Tibial nerve (tissue), 4 donors: ENCODE measurements around the gene IFT20. TPM values are rescaled to one million over a fixed set of nuclear protein-coding genes. Genes with fewer than 3 reads are reported as not detected.

Experiments
- DNase-seq, 2 donors: peaks; one replicate each; pipeline ENCODE4 v3.0.0-alpha.2; 2019; ENCODE audit warnings: low spot score in 2 of 2
- H3K27ac ChIP-seq, 4 donors: fragments of 200-600 bp; sonication (generic) in 3 of 4; one replicate each; pipeline ENCODE4 v1.5.1; 2017 to 2019; ENCODE audit warnings: mild to moderate bottlenecking in 1 of 4
- H3K27me3 ChIP-seq, 2 donors: fragments of 200-600 bp; sonication (generic) in 1 of 2; one replicate each; pipeline versions ENCODE4 v1.5.1 to v1.6.0; 2017 to 2019
- H3K36me3 ChIP-seq, 3 donors: fragments of 200-600 bp; sonication (generic); one replicate each; pipeline ENCODE4 v1.5.1; 2018 to 2019
- H3K4me1 ChIP-seq, 4 donors: fragments of 200-600 bp; sonication (generic) in 3 of 4; one replicate each; pipeline ENCODE4 v1.5.1; 2017 to 2019
- H3K4me3 ChIP-seq, 4 donors: fragments of 200-600 bp; sonication (generic) in 3 of 4; one replicate each; pipeline ENCODE4 v1.5.1; 2017 to 2019; ENCODE audit warnings: mild to moderate bottlenecking in 1 of 4, moderate library complexity in 1 of 4
- H3K9me3 ChIP-seq, 4 donors: fragments of 200-600 bp; sonication (generic) in 3 of 4; one replicate each; pipeline ENCODE4 v1.5.1; 2017 to 2019
- EP300 ChIP-seq, 2 donors: sonication (generic); formaldehyde crosslinking; IDR thresholded peaks; one replicate each; pipeline ENCODE4 v1.6.1; 2017; ENCODE audit warnings: antibody characterized with exemption in 2 of 2, mild to moderate bottlenecking in 1 of 2
- POLR2A ChIP-seq, 2 donors: fragments of 450-650 bp; IDR thresholded peaks; one replicate each; pipeline ENCODE4 v1.6.1; 2017; ENCODE audit warnings: antibody characterized with exemption in 2 of 2, mild to moderate bottlenecking in 2 of 2, moderate library complexity in 2 of 2
- WGBS, 2 donors: methylation state at CpG; one replicate each; pipeline ENCODE4 v1.1.5; 2018; 5-methylcytosine and 5-hydroxymethylcytosine counted together
- total RNA-seq, 4 donors: library from RNA; depleted of rRNA; stranded (reverse); fragments of >200 nt; gene quantifications; one replicate each; pipeline ENCODE4 v1.1.0, GENCODE V29; 2016
- TF ChIP-seq, protein P1 (sequence below), 5 experiments: fragments of 200-600 bp in 3 of 5; fragments of 450-650 bp in 2 of 5; sonication (generic) in 3 of 5; IDR thresholded peaks; one replicate each; pipeline ENCODE4 v1.5.1; 2016 to 2019; ENCODE audit warnings: antibody characterized with exemption in 5 of 5, mild to moderate bottlenecking in 3 of 5, moderate library complexity in 2 of 5

Gene IFT20
- total RNA-seq, 4 donors from 2014 or later = 34.8 to 50.3 (median 43.9) TPM

DNA sequence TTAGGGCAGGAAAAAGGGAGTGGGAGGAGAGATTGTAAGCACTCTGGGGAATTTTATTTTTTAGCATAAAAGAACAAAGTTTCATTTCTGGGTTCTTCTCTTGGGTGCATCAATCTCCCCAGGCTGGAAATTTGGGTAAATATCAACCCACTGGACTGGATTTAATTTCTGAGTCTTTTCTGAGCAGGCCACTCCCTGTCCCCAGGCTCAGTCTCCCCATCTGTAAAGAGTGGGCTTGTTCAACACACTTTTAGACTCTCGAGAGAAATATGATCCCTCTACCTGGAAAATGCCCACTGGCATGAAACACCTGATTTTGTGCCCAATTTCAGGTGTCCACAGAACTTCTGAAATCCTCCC is 35.5 kb upstream of the IFT20 start:
- no peaks in the 10 kb centered on the region for H3K27me3 ChIP-seq
- no peak for DNase-seq
- TF ChIP-seq POLR2A (IDR thresholded peaks at IDR 0.05) (no peak), EP300 (IDR thresholded peaks at IDR 0.05) (no peak)
- TF ChIP-seq, protein P1, sequence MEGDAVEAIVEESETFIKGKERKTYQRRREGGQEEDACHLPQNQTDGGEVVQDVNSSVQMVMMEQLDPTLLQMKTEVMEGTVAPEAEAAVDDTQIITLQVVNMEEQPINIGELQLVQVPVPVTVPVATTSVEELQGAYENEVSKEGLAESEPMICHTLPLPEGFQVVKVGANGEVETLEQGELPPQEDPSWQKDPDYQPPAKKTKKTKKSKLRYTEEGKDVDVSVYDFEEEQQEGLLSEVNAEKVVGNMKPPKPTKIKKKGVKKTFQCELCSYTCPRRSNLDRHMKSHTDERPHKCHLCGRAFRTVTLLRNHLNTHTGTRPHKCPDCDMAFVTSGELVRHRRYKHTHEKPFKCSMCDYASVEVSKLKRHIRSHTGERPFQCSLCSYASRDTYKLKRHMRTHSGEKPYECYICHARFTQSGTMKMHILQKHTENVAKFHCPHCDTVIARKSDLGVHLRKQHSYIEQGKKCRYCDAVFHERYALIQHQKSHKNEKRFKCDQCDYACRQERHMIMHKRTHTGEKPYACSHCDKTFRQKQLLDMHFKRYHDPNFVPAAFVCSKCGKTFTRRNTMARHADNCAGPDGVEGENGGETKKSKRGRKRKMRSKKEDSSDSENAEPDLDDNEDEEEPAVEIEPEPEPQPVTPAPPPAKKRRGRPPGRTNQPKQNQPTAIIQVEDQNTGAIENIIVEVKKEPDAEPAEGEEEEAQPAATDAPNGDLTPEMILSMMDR (IDR thresholded peaks at IDR 0.05) = no peak

DNA sequence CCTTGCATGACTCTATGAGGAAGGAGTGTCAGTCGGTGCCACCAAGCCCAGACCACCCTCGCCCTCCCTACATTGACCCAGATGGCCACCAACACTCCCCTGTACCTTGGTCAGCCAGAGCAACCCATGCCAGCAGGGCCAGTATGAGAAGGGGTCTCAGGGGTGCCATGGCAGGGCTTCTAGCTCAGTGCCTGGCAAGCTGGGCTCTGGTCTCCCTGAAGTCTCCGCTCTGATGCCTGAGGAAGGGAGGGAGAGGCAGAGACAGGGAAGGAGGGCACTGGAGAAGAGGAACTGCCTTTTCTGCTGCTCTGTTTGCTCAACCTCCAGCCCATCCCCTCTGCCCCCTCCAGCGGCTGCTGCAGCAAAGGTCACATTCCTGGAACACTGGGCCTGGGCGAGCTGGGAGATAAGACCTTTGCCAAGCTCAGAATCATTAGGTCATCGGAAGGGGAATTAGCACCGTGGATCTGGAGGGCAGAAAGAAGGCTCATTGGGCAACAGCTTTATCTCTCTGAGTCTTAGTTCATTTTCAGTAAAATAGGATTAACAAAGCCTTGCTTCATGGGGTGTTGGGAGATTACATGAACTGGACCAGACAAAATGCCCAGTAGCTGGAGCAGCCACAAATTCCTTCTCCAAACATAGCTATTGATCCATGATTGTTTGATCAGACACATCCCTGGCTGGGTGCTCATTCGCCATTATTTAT is 34.9 kb upstream of the IFT20 start, which contains the start of gene VTN:
Gene VTN (minus strand): TSS at position 273 of the 709 bp plus-strand sequence. CDS start 104 bp downstream, at position 169.
- H3K27ac ChIP-seq = peak within 1 kb of the TSS; percentile 22 to 73 (median 70)
- no peak for DNase-seq
- H3K36me3 ChIP-seq = peaks cover 0 to 29% (median 0%) of the 10 kb centered on the region in 3 donors
- TF ChIP-seq, protein P1 (IDR thresholded peaks at IDR 0.05) = no peak
- no peak for TF ChIP-seq EP300 (IDR thresholded peaks at IDR 0.05)
- TF ChIP-seq POLR2A (IDR thresholded peaks at IDR 0.05) = no peak
- no peaks in the 10 kb centered on the region for H3K27me3 ChIP-seq
- peaks cover 0 to 36% (median 17%) of the 10 kb centered on the region in 4 donors for H3K4me1 ChIP-seq
- no peaks in the 10 kb centered on the region for H3K9me3 ChIP-seq
- peak within 1 kb of the TSS; percentile 46 to 69 (median 60) for H3K4me3 ChIP-seq
- 15 to 25% methylated on average over 7 to 8 of the region's 8 CpGs for WGBS, 2 donors

More for the DNA sequence above, 35.5 kb upstream of the IFT20 start:
- Histone ChIP-seq H3K9me3 (no peaks in the 10 kb centered on the region), H3K4me3 (peak overlapping the region in 1 of 4 donors; percentile 69), H3K36me3 (peaks cover 0 to 24% (median 0%) of the 10 kb centered on the region in 3 donors), H3K27ac (peak overlapping the region; percentile 22 to 73 (median 70)), H3K4me1 (peaks cover 0 to 36% (median 17%) of the 10 kb centered on the region in 4 donors)
- WGBS, 2 donors = 71 to 82% methylated on average over 1 of the region's 1 CpG

DNA sequence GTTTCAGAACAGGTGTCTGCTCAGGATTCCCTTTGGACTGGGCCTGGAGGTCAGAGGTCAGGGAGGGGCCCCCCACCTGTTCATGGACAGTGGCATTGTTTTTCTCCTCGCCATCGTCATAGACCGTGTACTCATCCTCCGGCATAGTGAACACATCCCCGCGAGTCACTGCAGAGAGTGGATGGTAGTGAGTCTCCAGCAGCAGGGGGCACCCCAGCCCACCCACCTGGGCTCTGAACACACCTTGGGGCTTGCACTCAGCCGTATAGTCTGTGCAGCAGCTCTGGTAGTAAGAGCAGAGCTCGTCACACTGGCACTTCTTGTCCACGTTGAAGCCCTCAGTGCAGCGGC is 34.4 kb upstream of the IFT20 start:
- H3K27me3 ChIP-seq = no peaks in the 10 kb centered on the region
- H3K36me3 ChIP-seq = peaks cover 0 to 35% (median 0%) of the 10 kb centered on the region in 3 donors
- no peak for DNase-seq
- H3K9me3 ChIP-seq = no peaks in the 10 kb centered on the region
- H3K4me1 ChIP-seq = peaks cover 0 to 36% (median 17%) of the 10 kb centered on the region in 4 donors
- TF ChIP-seq POLR2A (IDR thresholded peaks at IDR 0.05) (no peak), EP300 (IDR thresholded peaks at IDR 0.05) (no peak)
- TF ChIP-seq, protein P1 (IDR thresholded peaks at IDR 0.05) = no peak
- no peak overlapping the region for H3K4me3 ChIP-seq
- H3K27ac ChIP-seq = peak overlapping the region in 1 of 4 donors; percentile 73
- 74 to 80% methylated on average over 7 to 10 of the region's 10 CpGs for WGBS, 2 donors

DNA sequence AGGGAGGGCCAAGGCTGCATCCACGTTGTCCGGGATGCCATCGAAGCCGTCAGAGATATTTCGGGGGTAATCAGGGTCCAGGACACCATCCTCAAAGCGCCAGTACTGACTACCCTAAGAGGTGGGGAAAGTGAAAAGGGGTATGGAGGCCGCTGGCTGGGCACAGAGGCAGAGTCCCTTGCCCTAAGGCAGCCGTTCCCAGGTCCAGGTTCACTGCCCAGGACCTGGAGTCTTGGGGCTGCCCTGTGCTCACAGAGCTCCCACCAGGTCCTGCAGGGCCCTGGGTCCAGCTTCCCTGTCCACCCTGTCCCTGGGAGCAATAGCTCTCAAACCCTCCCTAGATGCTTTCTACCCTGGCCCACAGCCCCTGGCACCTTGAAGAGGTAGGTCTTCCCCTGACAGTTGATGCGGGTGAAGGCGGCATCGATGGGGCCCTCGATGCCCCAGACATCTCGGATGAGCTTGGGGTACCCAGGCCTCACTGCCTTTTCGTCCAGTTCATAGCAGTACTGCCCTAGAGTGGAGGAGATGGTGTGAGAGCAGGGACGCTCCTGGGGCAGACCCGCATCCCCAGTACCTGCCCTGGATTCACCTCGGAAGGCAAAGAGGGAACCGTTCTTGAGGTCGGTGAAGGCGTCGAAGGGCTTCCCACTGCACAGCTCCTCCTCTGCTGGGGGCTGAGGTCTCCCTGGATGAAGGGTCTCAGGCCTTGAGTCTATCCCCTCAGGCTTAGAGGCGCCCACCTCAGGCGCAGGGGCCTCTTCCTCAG is 33.8 kb upstream of the IFT20 start:
- Histone ChIP-seq H3K27me3 (no peaks in the 10 kb centered on the region), H3K4me1 (peaks cover 0 to 36% (median 17%) of the 10 kb centered on the region in 4 donors), H3K9me3 (no peaks in the 10 kb centered on the region), H3K4me3 (no peak overlapping the region), H3K36me3 (peaks cover 0 to 40% (median 0%) of the 10 kb centered on the region in 3 donors), H3K27ac (no peak overlapping the region)
- WGBS, 2 donors = 90 to 91% methylated on average over 23 of the region's 23 CpGs
- DNase-seq = no peak
- TF ChIP-seq POLR2A (IDR thresholded peaks at IDR 0.05) (no peak), EP300 (IDR thresholded peaks at IDR 0.05) (no peak)
- TF ChIP-seq, protein P1 (IDR thresholded peaks at IDR 0.05) = no peak
